CD4-positive, alpha-beta T cell (primary cell): ENCODE data around the gene ZBTB47. TPM values are rescaled to one million over a fixed set of nuclear protein-coding genes. Genes with fewer than 3 reads are reported as not detected.

Source experiments
- ATAC-seq: fragments of 200-7000 bp; cut with Tn5 transposase; one replicate; pipeline ENCODE4 v1.10.0; 2022; ENCODE audit warnings: mild to moderate bottlenecking; ENCODE audit not compliant: poor library complexity
- CTCF ChIA-PET: fragments of 350-600 bp; sonication (Branson Sonifier 250); formaldehyde crosslinking; loops from one replicate; lab custom pipeline; 2021; ENCODE audit warnings: antibody characterized with exemption, inconsistent platforms; lab: Charles Lee
- POLR2A ChIA-PET: fragments of 350-600 bp; sonication (Branson Sonifier 250); formaldehyde crosslinking; loops from one replicate; lab custom pipeline; 2021; ENCODE audit warnings: antibody characterized with exemption, inconsistent platforms; lab: Charles Lee
- DNase-seq, 14 experiments: peaks; one replicate each; pipeline ENCODE4 v3.0.0-alpha.2; 2013 to 2020; ENCODE audit warnings: mixed read lengths in 2 of 14
- H3K27ac ChIP-seq, 2 donors: one replicate each; pipeline versions ENCODE4 v1.5.1 to v1.7.0; 2013; ENCODE audit warnings: low read length in 2 of 2, low read depth in 1 of 2, mild to moderate bottlenecking in 1 of 2
- H3K27me3 ChIP-seq, 2 experiments: 1 replicate in 1 of 2; 2 replicates in 1 of 2; pipeline versions ENCODE4 v1.6.1 to v1.7.0; 2013; ENCODE audit warnings: low read length in 2 of 2, control low read depth in 1 of 2, mild to moderate bottlenecking in 1 of 2, moderate library complexity in 1 of 2; ENCODE audit not compliant: insufficient read depth in 2 of 2, control insufficient read depth in 1 of 2
- H3K36me3 ChIP-seq: one replicate; pipeline ENCODE4 v1.6.1; 2013; ENCODE audit warnings: low read length, control low read depth; ENCODE audit not compliant: insufficient read depth
- H3K4me1 ChIP-seq: one replicate; pipeline ENCODE4 v1.6.1; 2013; ENCODE audit warnings: low read length, control low read depth; ENCODE audit not compliant: insufficient read depth
- H3K4me3 ChIP-seq: one replicate; pipeline ENCODE4 v1.5.1; 2013; ENCODE audit warnings: mild to moderate bottlenecking, low read length, moderate library complexity
- H3K9me3 ChIP-seq, 2 experiments: 1 replicate in 1 of 2; 2 replicates in 1 of 2; pipeline versions ENCODE4 v1.6.1 to v1.7.0; 2013; ENCODE audit warnings: low read length in 2 of 2, mild to moderate bottlenecking in 2 of 2, control low read depth in 1 of 2, moderate library complexity in 1 of 2; ENCODE audit not compliant: control insufficient read depth in 1 of 2, insufficient read depth in 1 of 2
- H3K27ac Mint-ChIP-seq: one replicate; pipeline ENCODE4 v1.8.0; 2020; ENCODE audit warnings: mixed read lengths
- H3K27me3 Mint-ChIP-seq: one replicate; pipeline ENCODE4 v1.8.0; 2021; ENCODE audit warnings: mixed read lengths
- H3K36me3 Mint-ChIP-seq: one replicate; pipeline ENCODE4 v1.8.0; 2021; ENCODE audit warnings: low read depth, mixed read lengths
- H3K4me1 Mint-ChIP-seq: one replicate; pipeline ENCODE4 v1.8.0; 2021; ENCODE audit warnings: low read depth, mixed read lengths
- H3K4me3 Mint-ChIP-seq: one replicate; pipeline ENCODE4 v1.8.0; 2020; ENCODE audit warnings: mild to moderate bottlenecking, mixed read lengths
- H3K9me3 Mint-ChIP-seq: one replicate; pipeline ENCODE4 v1.8.0; 2020; ENCODE audit warnings: mixed read lengths
- intact Hi-C, 2 experiments: fragments of 100-400 bp; cut with DNase I in 1 of 2; cut with micrococcal nuclease in 1 of 2; formaldehyde crosslinking; loops; one replicate each; pipeline versions ENCODE4 v1.15.1 to v1.9.0; 2023 to 2025; cut with DNase I, micrococcal nuclease
- total RNA-seq, 174 experiments: library from RNA in 2 of 174; stranded (reverse) in 2 of 174; gene quantifications; one replicate each; pipeline ENCODE4 v1.2.3 and lab custom pipeline; 2021 to 2026
- TF ChIP-seq, protein P1 (sequence below): fragments of 200-600 bp; IDR thresholded peaks from one replicate; pipeline ENCODE4 v1.8.0; 2022; ENCODE audit warnings: antibody characterized with exemption, mild to moderate bottlenecking

Gene ZBTB47
- total RNA-seq, 2 experiments from 2014 or later = 0.47 to 0.80 TPM

DNA sequence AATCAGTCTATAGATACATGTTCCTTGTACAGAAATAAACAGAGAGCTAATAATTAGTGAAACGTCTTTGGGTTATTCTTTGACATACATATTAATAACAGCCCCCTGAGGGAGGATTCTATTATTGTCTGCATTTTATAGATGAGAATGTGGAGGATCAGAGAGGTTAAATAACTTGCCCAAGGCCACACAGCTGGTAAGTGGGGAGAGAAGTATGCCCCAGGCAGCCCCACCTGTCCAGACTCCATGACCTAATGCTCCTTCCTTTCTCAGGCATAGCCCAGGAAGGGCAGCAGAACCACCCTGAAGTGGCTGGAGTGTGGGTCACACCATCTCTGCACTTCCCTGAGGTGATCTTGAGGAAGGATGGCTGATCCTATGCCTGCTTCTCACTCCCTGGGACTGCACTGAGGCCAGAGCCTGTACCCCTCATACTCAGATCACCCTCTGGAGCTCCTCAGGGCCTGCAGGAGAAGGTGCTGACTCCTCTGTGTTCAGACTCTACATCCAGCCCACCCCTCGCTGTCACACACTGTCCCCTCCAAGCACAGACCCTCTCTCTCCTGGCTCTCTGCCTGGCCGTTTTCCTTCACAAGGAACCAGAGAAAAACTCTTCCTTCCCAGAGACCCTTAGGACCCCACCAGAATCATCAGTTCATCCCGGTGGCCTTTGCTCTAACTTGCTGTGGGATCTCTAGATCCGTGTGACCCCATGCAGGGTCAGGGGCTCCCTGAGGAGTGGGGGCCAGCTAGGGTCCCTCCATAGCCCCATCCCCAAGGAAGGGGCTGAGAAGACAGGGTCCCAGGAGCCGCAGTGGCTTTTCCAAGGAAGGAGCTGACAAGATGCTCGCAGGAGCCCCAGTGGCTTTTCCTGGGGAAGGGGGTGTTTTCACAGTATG, 53.5 kb downstream of the ZBTB47 start:
- H3K36me3 ChIP-seq = no peaks in the 10 kb centered on the region
- intact Hi-C loops = no loop called here
- H3K36me3 Mint-ChIP-seq = no peaks in the 10 kb centered on the region
- H3K4me1 Mint-ChIP-seq = no peaks in the 10 kb centered on the region
- no peak for ATAC-seq
- TF ChIP-seq, protein P1, sequence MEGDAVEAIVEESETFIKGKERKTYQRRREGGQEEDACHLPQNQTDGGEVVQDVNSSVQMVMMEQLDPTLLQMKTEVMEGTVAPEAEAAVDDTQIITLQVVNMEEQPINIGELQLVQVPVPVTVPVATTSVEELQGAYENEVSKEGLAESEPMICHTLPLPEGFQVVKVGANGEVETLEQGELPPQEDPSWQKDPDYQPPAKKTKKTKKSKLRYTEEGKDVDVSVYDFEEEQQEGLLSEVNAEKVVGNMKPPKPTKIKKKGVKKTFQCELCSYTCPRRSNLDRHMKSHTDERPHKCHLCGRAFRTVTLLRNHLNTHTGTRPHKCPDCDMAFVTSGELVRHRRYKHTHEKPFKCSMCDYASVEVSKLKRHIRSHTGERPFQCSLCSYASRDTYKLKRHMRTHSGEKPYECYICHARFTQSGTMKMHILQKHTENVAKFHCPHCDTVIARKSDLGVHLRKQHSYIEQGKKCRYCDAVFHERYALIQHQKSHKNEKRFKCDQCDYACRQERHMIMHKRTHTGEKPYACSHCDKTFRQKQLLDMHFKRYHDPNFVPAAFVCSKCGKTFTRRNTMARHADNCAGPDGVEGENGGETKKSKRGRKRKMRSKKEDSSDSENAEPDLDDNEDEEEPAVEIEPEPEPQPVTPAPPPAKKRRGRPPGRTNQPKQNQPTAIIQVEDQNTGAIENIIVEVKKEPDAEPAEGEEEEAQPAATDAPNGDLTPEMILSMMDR = no peak
- H3K9me3 Mint-ChIP-seq = no peaks in the 10 kb centered on the region
- no peaks in the 10 kb centered on the region for H3K27me3 Mint-ChIP-seq
- no peak overlapping the region for H3K4me3 ChIP-seq
- no peak overlapping the region for H3K27ac ChIP-seq
- ChIA-PET CTCF (no interaction called here), POLR2A (no interaction called here)
- no peak overlapping the region for H3K27ac Mint-ChIP-seq
- H3K27me3 ChIP-seq = no peaks in the 10 kb centered on the region
- H3K4me1 ChIP-seq = no peaks in the 10 kb centered on the region
- peak in 1 of 14 experiments; percentile 16 for DNase-seq
- H3K4me3 Mint-ChIP-seq = no peak overlapping the region
- peaks cover 0 to 8% of the 10 kb centered on the region in 2 experiments for H3K9me3 ChIP-seq

DNA sequence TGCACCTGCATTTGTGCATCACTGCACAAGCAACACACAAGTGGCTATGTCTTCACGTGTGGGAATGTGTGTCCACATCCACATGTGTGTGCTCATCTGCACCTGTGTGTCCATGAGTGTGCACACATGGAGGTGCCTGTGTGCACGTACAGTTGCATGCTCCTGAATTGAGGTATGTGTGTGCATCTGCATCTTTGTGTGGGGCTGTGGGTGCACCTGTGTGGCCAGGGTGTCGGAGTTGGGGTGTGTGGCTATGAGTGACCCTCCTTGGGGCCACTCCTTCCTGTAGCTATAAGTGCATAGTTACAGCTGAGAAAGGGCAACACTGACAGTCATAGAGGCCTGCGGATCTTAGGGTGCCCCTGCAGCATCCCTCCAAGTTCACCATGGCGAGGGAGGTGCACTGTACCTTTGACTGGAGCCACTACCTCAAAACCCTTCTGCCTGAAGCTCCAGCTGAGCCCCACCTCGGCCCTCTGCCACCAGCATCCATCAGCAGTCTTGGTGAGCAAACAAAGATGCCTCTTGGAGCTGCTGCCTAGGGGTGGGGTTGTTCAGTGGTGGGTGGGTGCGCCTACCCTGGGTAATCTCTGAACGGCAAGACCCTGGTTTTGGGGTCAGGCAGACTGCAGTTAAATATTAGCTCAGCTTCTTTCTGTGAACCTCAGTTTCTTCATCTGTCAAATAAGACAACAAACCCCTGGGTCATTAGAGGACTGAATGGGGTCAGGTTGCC, 54.3 kb downstream of the ZBTB47 start:
- no peak for ATAC-seq
- intact Hi-C loops = no loop called here
- POLR2A ChIA-PET = no interaction called here

DNA sequence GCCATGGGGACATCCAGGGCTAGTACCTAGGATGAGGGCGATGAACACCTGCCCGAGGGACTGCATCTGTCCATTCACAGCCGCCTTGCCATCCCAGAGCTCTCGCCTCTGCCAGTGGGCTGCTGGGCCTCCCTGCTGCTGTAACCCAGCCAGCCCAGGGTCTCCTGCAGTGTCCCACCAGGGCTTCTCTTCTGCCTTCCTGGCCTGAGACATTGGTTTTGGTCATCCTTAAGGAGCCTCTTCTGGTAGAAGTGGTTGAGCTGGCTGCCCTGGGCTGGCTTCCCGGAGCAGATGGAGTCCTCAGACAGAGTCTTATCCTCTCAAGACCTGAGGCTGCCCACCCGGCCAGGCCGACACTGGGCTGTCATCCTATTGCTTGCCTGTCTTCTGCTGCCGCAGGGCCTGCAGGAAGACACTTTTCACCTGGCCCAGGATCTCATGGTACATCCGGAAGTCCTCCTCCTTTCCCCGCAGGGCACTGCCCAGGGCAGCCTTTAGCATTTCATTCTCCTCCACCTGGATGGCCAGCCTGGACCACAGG, 55.2 kb downstream of the ZBTB47 start:
- Histone ChIP-seq H3K36me3 (no peaks in the 10 kb centered on the region), H3K4me1 (no peaks in the 10 kb centered on the region), H3K9me3 (no peaks in the 10 kb centered on the region), H3K27me3 (no peaks in the 10 kb centered on the region), H3K4me3 (no peak overlapping the region), H3K27ac (no peak overlapping the region)
- TF ChIP-seq, protein P1 = no peak
- DNase-seq = peak in 1 of 14 experiments; percentile 21
- H3K4me3 Mint-ChIP-seq = no peak overlapping the region
- intact Hi-C loops = no loop called here
- POLR2A ChIA-PET = no interaction called here
- H3K36me3 Mint-ChIP-seq = no peaks in the 10 kb centered on the region
- no peaks in the 10 kb centered on the region for H3K9me3 Mint-ChIP-seq
- no peaks in the 10 kb centered on the region for H3K27me3 Mint-ChIP-seq
- H3K4me1 Mint-ChIP-seq = no peaks in the 10 kb centered on the region
- no peak for ATAC-seq
- CTCF ChIA-PET = no interaction called here
- no peak overlapping the region for H3K27ac Mint-ChIP-seq

More for the DNA sequence above, 54.3 kb downstream of the ZBTB47 start:
- H3K36me3 Mint-ChIP-seq = no peaks in the 10 kb centered on the region
- H3K27me3 ChIP-seq = no peaks in the 10 kb centered on the region
- H3K4me1 Mint-ChIP-seq = no peaks in the 10 kb centered on the region
- H3K27me3 Mint-ChIP-seq = no peaks in the 10 kb centered on the region
- CTCF ChIA-PET = no interaction called here
- H3K4me3 ChIP-seq = no peak overlapping the region
- no peak overlapping the region for H3K27ac Mint-ChIP-seq
- H3K27ac ChIP-seq = no peak overlapping the region
- H3K4me3 Mint-ChIP-seq = no peak overlapping the region
- H3K36me3 ChIP-seq = no peaks in the 10 kb centered on the region
- no peaks in the 10 kb centered on the region for H3K9me3 Mint-ChIP-seq
- H3K4me1 ChIP-seq = no peaks in the 10 kb centered on the region
- no peaks in the 10 kb centered on the region for H3K9me3 ChIP-seq
- DNase-seq = peak in 1 of 14 experiments; percentile 28
- TF ChIP-seq, protein P1 = no peak
